NOMO-1 treated with dmso at 0.1 percent for 144 hours (cell line): ENCODE measurements around the gene SARNP.
"Not testable (repeated sequence)": the region's sequence is repeated elsewhere in the genome, so short reads cannot be mapped to it uniquely, and the experiment has no call there.

Experiments used
- DNase-seq: peaks from one replicate; lab custom pipeline; 2025; ENCODE audit not compliant: unreplicated experiment; lab: John Stamatoyannopoulos, UW

Gene SARNP

DNA sequence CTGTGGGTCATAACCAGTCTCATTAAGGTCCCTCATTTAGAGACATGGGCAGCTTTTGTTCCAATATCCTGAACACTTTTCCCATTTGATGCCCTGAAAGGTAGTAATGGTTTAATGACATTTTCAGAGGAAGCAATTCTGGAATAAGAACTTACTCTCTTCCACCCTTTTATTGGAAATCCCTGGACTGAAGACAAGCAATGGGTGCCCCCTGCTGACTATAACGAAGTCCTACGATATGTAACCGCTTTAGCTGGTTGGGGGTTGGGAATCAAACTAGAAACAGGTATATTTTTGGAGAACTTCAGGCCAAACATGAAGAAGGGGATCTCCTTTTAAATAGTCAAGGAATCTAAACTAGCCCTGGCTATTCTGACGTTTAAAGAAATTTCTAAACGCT, 20.5 kb downstream of the SARNP start:
- no peak for DNase-seq

DNA sequence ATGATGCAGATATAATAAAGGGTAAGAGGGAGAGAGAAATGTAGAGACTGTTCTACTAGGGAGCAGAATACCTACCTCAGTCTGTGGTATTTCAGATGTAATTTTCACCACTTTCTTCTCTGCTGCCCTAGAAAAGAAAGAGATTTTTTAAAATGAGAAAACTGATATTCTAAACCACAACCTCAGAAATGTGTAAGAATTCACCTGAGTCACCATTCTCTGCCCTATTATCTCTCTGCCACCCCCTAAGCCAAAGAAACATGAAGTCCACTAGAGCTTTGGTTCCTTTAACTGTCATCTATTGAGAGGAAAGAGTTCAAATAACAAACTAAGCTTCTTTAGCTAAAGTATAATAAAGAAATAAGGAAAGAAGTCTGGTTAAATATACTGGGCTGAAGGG, 21.6 kb downstream of the SARNP start:
- DNase-seq: no peak

DNA sequence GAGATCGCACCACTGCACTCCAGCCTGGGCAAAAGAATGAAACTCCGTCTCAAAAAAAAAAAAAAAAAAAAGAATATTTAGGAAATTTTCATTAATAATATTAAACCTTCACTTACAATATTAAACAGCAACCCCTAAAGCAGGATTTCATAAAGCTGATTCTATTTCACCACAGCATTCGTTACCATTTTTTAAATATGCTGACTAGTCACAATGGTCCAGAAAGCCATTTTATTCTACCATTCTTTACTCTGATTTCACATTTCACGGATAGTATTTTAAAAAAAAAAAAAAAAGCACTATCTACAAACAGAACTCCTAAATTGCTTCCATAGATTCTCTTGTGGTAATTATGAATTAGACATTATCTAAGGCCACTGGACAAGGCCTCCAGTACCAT, 27.6 kb downstream of the SARNP start:
- no peak for DNase-seq

DNA sequence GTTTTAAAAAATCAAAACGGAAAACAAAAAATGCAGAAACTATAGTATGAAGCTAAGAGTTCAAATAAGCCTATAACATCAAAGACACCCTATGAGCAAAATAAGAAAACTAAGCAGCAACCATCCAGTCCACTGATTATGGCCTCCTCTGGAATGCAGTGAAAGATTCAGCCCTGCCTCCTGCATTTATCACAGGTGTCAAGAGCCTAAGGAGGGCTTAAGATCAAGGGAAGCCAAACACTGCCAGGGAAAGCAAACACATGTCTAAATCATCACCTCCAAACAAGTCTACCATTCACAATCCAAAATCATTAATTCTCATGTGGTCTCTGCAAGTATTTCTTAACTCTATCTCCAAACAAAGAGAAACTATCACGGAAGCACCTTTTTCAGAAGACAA, 28.4 kb downstream of the SARNP start:
- DNase-seq: no peak

DNA sequence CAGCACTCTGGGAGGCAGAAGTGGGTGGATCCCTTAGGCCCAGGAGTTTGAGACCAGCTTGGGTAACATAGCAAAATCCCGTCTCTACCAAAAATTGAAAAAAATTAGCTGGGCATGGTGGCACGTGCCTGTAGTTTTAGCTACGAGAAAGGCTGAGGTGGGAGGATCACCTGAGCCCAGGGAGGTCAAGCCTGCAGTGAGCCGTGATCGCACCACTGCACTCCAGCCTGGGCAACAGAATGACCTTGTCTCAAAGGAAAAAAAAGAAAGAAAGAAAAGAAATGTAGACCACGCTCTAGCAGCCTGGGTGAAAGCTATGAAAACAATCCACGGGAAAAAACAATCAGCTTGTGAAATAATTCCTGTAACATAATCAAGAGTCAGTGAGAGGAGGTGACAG, 29.0 kb downstream of the SARNP start:
- no peak for DNase-seq

DNA sequence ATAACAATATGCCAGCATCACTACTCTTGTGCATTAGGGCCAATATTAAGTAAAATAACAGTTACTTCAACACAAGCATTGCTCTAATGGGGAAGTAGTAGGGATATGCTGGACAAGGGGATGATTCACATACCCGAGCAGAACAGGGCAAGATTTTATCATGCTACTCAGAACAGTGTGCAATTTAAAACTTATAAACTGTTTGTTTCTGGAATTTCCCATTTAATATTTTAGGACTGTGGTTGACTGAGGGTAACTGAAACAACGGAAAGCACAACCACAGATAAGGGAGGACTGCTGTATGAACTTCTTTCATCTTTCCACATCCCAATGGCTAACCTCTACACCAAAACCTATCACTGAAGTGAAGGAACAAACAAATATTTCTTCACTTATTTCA, 36.8 kb downstream of the SARNP start:
- DNase-seq: no peak

DNA sequence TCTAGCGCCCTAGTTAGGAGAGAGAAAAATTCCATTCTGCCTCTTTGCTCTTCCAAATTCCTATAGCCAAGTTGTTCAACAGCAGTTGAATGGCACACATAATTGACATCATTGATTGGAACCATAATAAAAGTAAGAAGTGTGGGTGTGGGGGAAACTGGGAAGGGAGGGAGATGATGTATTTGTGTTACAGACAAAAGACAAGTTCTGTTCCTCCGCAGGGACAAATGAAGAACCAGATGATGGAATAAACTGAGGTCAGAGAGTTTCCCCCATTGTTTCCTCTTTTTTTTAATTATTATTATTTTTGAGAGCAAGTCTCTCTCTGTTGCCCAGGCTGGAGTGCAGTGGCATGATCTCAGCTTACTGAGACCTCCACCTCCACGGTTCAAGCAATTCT, 39.7 kb downstream of the SARNP start:
- no peak for DNase-seq

DNA sequence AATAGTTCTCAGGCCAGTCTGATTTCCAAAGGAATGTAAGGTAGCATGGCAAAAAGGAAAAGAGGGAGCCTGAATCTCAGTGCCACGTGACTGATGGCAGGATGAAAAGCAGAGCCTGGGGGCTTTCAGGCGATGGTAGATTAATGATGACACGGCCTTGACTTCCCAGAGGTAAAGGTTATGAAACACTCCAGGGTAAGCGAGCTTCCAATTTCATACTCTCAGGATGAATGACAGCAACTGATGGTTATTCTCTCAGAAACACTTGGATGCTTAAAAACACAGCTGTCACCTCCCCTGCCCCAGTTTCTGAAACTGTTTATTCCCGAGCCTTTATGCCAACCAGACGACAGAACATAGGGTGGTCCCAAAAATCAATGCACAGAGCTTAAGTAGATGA, 45.8 kb downstream of the SARNP start:
- DNase-seq: no peak

DNA sequence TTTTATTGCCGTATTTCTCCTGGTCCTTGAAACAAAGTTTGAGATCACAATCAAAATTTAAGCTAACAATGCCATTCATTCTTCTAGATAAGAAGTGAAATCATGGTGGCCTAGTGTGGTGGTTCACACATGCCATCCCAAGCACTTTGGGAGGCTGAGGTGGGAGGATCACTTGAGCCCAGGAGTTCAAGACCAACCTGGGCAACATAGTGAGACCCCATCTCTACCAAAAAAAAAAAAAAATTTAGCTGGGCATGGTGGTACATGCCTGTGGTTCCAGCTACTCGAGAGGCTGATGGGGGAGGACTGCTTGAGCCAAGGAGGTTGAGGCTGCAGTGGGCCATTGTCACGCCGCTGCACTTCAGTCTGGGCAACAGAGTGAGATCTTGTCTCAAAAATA, 50.4 kb downstream of the SARNP start:
- DNase-seq: no peak

DNA sequence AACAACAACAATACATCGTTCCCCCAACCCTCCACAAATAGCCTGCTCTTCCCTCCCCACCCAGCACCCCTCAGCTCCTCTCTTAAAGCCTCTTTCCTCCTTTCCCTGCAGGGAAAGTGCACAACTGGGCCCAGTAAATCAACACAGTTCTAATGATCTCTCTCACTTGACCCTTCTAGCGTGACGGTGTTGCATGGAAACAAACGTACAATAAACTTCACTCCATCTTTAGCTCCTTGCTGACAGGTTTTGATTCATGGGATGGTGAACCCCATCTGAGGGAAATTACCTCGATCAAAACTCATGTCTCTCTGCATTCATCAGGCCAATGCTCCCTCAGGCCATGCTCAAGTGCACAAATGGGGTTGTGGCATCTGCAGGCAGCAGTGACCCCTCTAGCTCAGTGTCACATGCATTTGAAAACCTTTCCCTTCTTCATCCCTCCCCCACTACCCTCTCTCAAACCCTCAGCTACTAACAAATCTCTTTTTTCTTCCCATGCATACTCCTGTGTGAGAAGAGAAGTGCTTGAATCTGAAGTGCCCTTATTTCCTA, 51.7 kb downstream of the SARNP start:
- DNase-seq: no peak

DNA sequence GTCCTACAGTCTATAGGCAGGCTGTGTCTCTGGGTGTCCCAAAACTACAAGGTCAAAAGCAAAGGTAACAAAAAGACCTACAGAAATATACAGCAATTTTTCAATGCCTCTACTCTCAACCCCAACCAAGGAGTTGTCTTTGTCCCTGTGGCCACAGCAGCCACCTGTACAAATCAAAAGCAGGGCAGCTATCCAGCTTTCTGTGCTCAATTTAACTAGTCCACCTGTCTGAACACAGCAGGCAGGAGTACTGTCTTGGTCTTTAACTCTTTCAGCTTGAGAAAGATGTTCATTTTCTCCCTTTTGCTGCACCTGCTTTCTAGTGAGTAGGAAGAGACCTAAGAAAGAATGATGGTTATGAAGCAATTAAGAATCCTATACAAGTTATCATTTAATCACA, 54.9 kb downstream of the SARNP start:
- DNase-seq: no peak

DNA sequence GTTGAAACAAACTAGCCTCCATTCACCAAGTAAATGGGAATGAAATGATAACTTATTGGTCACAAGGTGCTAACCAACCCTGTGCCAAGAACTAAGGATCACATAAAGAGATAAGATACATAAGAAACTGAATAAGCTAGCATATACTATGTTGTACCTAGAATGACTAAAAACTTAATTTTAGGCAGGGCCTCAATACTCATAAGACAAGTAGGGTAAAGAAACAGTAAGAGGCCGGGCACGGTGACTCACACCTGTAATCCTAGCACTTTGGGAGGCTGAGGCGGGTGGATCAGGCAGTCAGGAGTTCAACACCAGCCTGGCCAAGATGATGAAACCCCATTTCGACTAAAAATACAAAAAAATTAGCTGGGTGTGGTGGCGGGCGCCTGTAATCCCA, 56.9 kb downstream of the SARNP start:
- DNase-seq: no peak

DNA sequence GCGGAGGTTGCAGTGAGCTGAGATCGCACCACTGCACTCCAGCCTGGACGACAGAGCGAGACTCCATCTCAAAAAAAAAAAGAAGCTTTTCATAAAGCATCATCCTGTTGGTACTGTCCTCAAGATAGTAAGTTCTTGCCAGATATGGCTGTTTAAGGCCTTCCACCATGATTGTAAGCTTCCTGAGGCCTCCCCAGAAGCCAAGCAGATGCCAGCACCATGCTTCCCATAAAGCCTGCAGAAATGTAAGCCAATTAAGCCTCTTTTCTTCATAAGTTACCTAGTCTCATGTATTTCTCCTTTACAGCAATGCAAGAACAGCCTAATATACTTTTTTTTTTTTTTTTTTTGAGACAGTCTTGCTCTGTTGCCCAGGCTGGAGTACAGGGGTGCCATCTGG, 58.9 kb downstream of the SARNP start:
- not testable (repeated sequence) for DNase-seq

DNA sequence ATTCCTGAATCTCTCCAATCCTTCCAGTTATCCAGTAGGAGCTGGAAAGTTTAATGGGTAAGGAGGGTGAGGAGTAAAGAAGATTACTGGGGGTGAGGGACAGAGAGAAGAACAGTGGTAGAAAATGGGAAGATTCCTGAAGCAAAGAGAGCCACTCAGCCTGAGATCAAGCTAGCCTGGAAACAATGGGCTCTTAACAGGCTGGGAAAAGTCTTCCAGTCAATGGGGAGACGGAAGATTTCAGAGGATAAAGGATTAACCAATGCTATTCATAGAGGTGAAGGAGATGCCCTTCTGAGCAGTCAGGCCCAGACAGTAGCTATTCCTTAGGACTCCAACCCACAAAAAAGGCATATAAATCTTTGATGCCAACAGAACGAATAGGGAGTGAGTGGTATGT, 59.8 kb downstream of the SARNP start:
- no peak for DNase-seq

DNA sequence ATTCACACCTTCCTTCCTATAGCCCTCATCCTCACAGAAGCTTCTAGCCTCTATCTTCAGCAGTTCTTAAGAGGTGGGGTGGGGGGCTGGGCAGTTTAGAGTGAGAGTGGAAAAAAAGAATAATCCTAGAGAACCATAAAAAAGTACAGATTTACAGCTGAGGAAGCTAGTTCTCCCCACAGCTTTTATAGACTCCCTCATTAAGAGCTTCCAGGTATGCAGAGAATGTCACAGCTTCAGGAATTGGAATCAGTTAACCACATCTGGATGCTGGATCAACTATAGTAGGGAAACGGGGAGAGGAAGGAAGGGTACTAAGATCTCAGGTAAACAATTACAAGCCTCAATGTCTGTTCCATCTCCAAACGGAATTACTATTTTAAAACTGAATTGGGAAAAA, 62.3 kb downstream of the SARNP start:
- DNase-seq: no peak

DNA sequence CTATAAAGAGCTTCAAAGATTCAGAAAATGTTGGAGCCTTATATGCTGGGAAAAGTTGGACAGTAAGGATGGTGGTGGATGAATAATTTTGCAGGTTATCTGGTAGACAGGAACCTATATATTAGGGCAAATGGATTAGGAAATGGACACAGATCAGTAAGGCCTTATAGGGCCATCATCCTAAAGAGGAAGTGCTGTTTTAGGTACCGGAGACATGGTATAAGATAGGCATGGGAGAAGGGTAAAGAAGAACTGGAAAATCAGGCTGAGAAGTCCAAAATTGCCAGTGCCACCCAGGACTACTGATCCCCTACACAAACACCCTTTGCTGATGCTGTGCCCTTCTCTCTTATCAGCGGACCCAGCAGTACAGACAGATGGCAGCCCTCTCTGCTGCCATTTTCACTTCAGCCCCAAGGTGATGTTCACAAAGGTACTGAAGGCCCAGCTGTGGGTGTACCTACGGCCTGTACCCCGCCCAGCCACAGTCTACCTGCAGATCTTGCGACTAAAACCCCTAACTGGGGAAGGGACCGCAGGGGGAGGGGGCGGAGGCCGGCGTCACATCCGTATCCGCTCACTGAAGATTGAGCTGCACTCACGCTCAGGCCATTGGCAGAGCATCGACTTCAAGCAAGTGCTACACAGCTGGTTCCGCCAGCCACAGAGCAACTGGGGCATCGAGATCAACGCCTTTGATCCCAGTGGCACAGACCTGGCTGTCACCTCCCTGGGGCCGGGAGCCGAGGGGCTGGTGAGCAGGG, 69.1 kb downstream of the SARNP start:
- DNase-seq: no peak

DNA sequence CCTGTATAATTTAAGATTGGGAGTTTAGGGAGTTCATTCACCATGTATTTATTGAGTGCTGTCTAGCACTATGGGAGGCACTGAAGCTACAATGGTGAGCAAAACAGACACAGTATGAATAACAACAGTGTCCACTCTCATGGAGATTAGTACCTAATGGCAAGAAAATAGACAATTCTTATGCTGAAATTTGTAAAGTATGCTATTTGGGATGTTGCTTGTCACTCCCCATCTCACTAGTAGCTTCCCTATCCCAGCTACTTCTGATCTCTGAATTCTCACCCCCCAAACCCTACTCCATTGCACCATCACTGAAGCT, 70.7 kb downstream of the SARNP start:
- DNase-seq: no peak

DNA sequence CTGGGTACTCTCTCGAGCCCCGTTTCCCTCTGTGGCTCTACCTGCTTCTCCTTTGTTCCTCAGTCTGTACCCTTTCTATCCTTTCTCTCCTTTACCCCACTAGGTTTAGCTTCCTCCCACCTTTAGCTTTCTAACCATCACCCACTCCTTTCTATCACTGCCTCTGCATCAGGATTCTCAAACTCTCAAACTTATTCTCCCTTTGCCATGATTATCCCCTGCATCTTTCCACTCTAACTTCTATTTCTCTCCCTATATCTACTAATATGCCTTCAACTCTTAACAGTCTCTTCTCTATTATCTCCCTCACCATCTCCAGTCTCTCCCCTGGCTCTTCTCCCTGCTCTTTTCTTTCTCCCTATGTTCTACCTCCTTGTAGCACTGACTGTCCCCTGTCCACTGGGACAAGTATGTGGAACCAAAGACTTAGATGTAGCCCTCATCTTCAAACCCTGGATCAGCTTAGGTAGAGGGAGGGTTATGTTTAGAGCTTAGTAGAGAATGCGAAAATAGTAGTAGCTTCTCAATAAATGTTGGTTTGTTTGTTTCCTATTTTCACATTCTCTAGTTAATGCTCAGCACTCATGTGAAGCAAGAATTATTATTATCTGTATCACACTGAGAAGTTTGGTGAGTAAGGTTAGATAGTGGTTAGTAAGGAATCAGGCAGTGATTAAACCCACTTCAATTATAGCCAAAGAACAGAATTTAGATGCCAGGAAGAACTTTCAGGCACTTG, 71.2 kb downstream of the SARNP start:
- no peak for DNase-seq

DNA sequence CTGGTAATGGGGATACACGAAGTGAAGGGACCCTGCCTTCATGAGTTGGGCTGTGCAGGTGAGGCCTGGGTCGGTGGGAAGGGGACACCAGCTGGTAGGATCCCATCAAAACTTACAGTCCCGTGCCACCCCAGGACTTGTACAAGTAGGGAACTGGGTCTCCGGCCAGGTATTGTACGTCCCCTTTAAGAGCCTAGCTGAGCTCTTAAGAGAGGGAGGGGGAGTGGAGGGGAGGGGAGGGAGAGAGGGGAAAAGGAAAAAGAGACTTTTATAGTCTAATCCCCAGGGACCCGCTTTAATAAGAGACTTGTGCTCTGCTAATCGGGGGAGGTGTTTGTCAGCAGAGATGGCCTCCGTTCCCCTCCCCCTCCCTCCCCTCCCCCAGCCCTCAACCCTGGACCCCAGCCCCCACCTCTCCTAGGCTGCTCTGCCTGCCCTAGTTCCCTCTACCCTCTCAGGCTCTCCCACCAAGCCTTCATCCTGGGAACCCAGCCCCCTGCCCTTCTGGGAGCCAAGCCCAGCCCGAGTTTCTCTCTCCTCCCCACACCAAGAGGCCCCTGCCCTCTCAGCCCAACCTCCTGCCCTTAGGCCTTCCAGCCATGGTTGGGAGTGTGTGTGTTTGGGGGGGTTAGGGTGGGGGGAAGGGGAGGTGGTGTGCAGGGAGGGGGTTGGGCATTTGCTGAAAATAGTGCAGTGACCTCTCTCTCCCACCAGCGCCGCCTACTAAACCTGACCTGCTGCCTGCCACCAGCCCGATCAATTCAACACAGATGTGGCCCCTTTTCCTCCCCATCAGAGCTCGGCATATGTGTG, 72.0 kb downstream of the SARNP start:
- DNase-seq: no peak

DNA sequence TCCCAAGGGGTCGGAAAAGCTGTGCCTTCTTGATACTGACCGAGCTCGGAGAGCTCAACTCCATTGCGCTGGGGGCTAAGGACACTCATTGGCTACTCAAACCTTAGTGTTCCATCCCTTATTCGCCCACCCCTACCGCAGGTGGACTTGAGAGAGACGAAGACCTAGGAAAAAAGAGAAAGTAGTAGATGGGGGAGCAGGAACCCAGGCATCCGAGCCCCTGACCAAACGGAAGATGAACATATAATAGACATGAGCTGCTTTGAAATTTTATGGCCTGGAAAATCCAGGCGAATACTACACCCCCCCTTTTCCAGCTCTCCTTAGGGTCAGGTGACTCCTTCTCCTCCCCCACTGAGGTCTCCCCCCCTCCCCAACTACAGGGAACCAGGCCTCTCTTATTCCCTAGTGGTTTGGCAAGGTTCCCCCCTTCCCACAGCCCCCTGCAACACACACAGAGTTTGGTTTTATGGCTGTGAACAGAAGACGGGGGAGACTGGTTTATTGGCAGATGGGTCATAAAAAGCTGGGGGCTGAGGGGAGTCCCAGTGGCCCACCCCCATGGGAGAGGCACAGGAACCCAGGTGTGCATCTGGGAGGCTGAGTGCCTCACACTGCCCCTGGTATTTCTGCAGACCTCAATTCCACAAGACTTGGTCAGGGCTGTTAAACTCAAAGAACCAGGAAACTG, 73.0 kb downstream of the SARNP start:
- DNase-seq: no peak
